Measurements from ENCODE around the gene POLR2L. TPM values are rescaled to one million over a fixed set of nuclear protein-coding genes. Genes with fewer than 3 reads are reported as not detected.

Gene POLR2L
- total RNA-seq, 1 experiment from 2014 or later, result 99.7 TPM

GRCh38 chr11:820655-821511 is 21.4 kb downstream of the POLR2L start:
- Histone ChIP-seq H3K4me3 (peak overlapping the region; percentile 84), H2AFZ (no peak overlapping the region), H4K20me1 (ENCODE audit: insufficient read depth) (peaks cover 26% of the 10 kb centered on the region), H3K79me2 (ENCODE audit: low read depth) (peaks cover 19% of the 10 kb centered on the region), H3K4me2 (peak overlapping the region; percentile 90), H3K4me1 (replicated peaks; ENCODE audit: insufficient read depth) (peaks cover 23% of the 10 kb centered on the region), H3K27me3 (ENCODE audit: insufficient read depth, low read depth) (no peaks in the 10 kb centered on the region), H3F3A (ENCODE audit: insufficient read depth, low read depth) (peaks cover 30% of the 10 kb centered on the region; the same call in 1 of the 2 replicates), H3K27ac (peak overlapping the region; percentile 61), H3K36me3 (ENCODE audit: low read depth) (no peaks in the 10 kb centered on the region), H3K9me3 (ENCODE audit: insufficient read depth, low read depth) (no peaks in the 10 kb centered on the region), H3K9me2 (ENCODE audit: insufficient read depth) (no peaks in the 10 kb centered on the region)
- TF ChIP-seq CTCF (conservative IDR thresholded peaks at IDR 0.05) (no peak), EZH2 (IDR thresholded peaks at IDR 0.05; ENCODE audit: low read depth) (no peak)
- DNase-seq, result peak; percentile 79 to 81
- intact Hi-C loops (cut with micrococcal nuclease; ENCODE audit: unreplicated experiment), result no loop called here
- no TSS peak for BruUV-seq (replicated peaks)
- CTCF ChIA-PET, result no interaction called here
- POLR2A ChIA-PET (ENCODE audit: unreplicated experiment), result interaction anchor here (0.7 kb wide), 1 partner anchor 24 kb away, joined by 4 read pairs; no protein-coding TSS in a partner anchor

GRCh38 chr11:819943-820649 is 22.2 kb downstream of the POLR2L start:
- Histone ChIP-seq H3K79me2 (ENCODE audit: low read depth) (peaks cover 19% of the 10 kb centered on the region), H3K4me2 (peak overlapping the region; percentile 90), H3K9me3 (ENCODE audit: insufficient read depth, low read depth) (no peaks in the 10 kb centered on the region), H3K4me1 (replicated peaks; ENCODE audit: insufficient read depth) (peaks cover 15% of the 10 kb centered on the region), H2AFZ (no peak overlapping the region), H3K4me3 (peak overlapping the region; percentile 84), H3K27me3 (ENCODE audit: insufficient read depth, low read depth) (no peaks in the 10 kb centered on the region), H3K27ac (peak overlapping the region; percentile 61; the same call in 1 of the 2 replicates), H4K20me1 (ENCODE audit: insufficient read depth) (peaks cover 26% of the 10 kb centered on the region), H3K9me2 (ENCODE audit: insufficient read depth) (no peaks in the 10 kb centered on the region), H3F3A (ENCODE audit: insufficient read depth, low read depth) (peaks cover 28% of the 10 kb centered on the region; the same call in 1 of the 2 replicates), H3K36me3 (ENCODE audit: low read depth) (no peaks in the 10 kb centered on the region)
- TF ChIP-seq CTCF (conservative IDR thresholded peaks at IDR 0.05) (no peak), EZH2 (IDR thresholded peaks at IDR 0.05; ENCODE audit: low read depth) (no peak)
- TSS peak; percentile 43 for BruUV-seq (replicated peaks)
- intact Hi-C loops (cut with micrococcal nuclease; ENCODE audit: unreplicated experiment), result loop anchor here (2.0 kb wide), 1 partner anchor 15 kb away; no protein-coding TSS in a partner anchor
- peak; percentile 81 to 87 for DNase-seq
- CTCF ChIA-PET, result interaction anchor here (0.7 kb wide), 1 partner anchor 12 kb away, joined by 4 read pairs; no protein-coding TSS in a partner anchor
- POLR2A ChIA-PET (ENCODE audit: unreplicated experiment), result interaction anchor here (0.6 to 0.9 kb wide), 6 partner anchors 12 to 612 kb away, joined by 3 to 6 read pairs (median 3); partner anchors contain the start of genes CD151 and PIDD1

Measured in PC-9 (cell line).